ENCODE results near the gene CRACDL. TPM values are rescaled to one million over a fixed set of nuclear protein-coding genes. Genes with fewer than 3 reads are reported as not detected.

The CRACDL gene
- total RNA-seq, 1 donor from 2014 or later: 10.7 TPM

- DNase-seq (ENCODE audit: extremely low read depth, low read depth, low spot score): no peak
These were observed 128.8 kb downstream of the CRACDL start for GRCh38 chr2:98807221-98807620.

- no peak for DNase-seq (ENCODE audit: extremely low read depth, low read depth, low spot score)
These were observed 129.8 kb downstream of the CRACDL start for GRCh38 chr2:98806236-98806697.

- DNase-seq (ENCODE audit: extremely low read depth, low read depth, low spot score): no peak
These were observed 130.4 kb downstream of the CRACDL start for GRCh38 chr2:98805412-98806171.

DNA sequence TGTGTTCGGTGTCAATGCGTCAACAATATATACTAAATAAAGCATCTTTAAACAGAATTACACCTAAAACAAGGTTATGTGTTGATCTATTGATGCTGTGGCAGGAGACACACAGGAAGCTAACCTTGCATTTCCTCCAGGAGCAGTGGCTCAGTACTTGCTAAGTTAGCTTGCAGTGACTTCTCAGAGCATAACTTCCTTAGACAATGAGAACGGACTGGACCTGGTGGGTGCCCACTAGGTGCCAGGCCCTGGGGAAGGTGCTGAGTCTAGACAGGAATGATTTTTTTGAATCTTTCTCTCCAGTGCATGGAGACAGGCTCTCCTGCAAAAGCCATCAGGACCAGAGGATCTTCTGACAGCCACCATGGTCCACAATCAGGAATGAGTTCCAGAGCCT lies 131.3 kb downstream of the CRACDL start:
- DNase-seq (ENCODE audit: extremely low read depth, low read depth, low spot score): no peak

- DNase-seq (ENCODE audit: extremely low read depth, low read depth, low spot score): no peak
These were observed 131.8 kb downstream of the CRACDL start for GRCh38 chr2:98804265-98804650.

DNA sequence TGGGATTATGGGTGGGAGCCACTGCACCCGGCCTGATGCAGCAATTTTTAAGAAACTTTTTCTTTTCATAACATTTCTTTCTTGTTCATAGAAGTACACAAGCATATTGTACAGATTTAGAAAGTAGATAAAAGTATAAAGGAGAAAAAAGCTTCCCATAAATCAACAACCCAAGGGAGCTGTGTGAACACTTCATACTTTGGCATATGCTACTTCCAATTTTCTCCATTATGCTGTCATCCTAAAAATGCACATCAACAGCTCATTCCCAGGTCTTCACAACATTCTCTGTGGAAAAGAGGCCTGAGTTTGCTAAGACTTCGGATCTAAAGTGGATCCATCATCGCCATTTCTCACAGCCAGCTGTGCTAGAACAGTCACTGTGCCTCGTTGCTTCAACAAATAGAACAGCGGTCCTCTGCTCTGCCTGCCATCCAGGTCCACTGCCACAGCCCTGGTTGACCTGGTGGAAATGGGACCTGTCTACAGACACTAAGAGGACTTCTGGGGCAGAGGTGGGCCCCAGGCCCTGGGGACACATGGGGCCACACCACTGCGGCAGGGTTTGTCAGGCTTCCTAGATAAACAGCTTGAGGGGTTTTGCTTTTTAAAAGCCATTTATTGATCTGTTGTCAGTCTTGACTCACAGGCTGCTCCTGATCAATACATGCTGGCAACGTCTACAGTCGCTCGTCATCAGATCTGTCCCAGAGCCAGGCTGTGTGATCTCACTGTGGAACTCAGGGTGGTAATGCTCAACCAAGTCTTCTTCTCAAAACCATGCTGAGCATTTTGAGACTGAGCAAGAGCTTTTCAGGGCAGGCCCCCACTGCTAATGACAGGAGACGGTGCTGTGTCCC lies 132.4 kb downstream of the CRACDL start:
- DNase-seq (ENCODE audit: extremely low read depth, low read depth, low spot score): no peak

- no peak for DNase-seq (ENCODE audit: extremely low read depth, low read depth, low spot score)
These were observed 133.7 kb downstream of the CRACDL start for GRCh38 chr2:98802344-98802743.

DNA sequence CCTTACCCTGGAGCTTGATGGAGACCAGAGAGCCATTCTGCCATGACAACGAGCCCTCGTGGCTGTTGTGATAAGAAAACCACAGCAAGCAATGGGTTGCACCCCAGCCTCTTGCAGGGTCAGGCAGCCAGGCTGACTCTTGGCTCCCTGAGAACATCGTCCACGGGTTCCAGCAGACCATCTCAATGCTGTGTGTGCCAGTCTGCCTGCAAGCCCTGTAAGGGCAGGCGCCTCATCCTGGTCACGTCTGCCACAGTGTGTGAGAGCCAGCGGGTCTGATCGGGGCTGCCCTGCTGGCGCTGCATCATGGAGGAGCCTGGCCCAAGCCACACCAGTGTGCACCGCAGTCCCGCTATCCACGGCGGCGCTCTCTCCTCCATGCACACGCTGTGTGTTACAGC lies 134.1 kb downstream of the CRACDL start:
- DNase-seq (ENCODE audit: extremely low read depth, low read depth, low spot score): no peak

GRCh38 chr2:98801286-98801685 lies 134.7 kb downstream of the CRACDL start:
- DNase-seq (ENCODE audit: extremely low read depth, low read depth, low spot score): no peak

- no peak for DNase-seq (ENCODE audit: extremely low read depth, low read depth, low spot score)
These were observed 135.5 kb downstream of the CRACDL start for GRCh38 chr2:98800330-98801064.

GRCh38 chr2:98799375-98800329 lies 136.4 kb downstream of the CRACDL start:
- no peak for DNase-seq (ENCODE audit: extremely low read depth, low read depth, low spot score)

DNA sequence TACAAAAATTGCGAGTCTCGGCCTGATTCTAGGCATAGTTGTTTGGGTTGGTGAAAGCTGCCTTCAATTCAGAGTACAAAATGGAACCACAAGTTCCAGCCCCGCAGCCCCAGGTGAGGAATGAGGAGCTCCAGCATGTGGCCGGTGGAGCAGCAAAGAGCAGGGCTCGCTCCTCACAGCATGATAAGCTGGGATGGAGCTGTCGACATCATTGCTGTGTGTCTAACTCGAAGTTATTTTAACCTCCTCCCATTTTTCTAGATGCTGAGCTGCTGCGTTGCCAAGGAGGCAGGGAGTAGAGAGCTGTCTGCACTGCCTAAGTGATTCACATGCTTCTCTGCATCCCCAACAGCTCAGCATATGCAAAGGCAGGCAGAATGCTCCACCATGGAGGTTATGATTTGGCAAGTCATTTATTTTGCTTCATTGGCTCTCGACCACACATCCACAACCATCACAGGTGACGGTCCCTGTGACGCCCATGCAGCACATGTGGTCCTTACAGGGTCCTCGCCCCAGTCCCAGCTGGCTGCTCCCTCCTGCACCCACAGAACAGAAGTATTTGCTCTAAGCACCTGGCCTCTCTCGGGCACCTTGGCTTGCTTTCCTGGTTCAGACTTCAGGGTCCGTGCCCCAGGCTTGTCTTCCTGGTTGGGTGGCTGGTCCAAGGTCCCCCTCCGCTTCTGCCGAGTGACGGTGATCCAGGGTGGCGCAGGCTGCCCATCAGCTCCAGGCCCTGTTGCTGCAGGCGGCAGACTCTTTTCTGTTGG lies 139.1 kb downstream of the CRACDL start:
- DNase-seq (ENCODE audit: extremely low read depth, low read depth, low spot score): no peak

- no peak for DNase-seq (ENCODE audit: extremely low read depth, low read depth, low spot score)
These were observed 139.9 kb downstream of the CRACDL start for GRCh38 chr2:98795891-98796676.

- DNase-seq (ENCODE audit: extremely low read depth, low read depth, low spot score): no peak
These were observed 141.9 kb downstream of the CRACDL start for GRCh38 chr2:98793897-98794830.

GRCh38 chr2:98793275-98793674 lies 142.8 kb downstream of the CRACDL start:
- no peak for DNase-seq (ENCODE audit: extremely low read depth, low read depth, low spot score)

GRCh38 chr2:98790221-98790620 lies 145.8 kb downstream of the CRACDL start:
- DNase-seq (ENCODE audit: extremely low read depth, low read depth, low spot score): no peak

DNA sequence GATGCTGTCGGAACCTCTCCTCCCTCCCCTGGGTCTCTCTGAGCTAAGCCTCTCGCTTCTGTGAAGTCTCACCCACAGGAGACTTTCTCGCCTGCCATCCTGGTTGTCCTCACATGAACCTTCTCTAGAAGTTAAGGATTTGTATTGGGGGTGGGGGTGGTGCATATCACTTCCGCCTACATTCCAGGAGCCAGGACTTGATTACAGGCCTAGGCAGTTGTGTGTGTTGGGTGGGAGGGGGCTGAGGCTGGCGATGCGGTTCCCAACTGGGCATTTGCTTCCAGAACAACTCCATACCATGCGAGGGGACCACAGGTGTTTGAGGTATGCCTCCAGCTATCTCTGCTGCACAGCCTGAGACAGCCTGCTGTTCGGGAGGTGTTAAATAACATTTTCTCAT lies 148.3 kb downstream of the CRACDL start:
- no peak for DNase-seq (ENCODE audit: extremely low read depth, low read depth, low spot score)

Measured in glomerular endothelial cell (primary cell).